ENCODE data around the gene MYRF.

GRCh38 chr11:61787928-61788491 is 35.6 kb downstream of the MYRF start:
- TF ChIP-seq CTCF (conservative IDR thresholded peaks at IDR 0.05; ENCODE audit: low read depth, low read length) (peak; percentile 61), USF2 (IDR thresholded peaks at IDR 0.05; ENCODE audit: low read depth, low read length) (no peak), BHLHE40 (IDR thresholded peaks at IDR 0.05; ENCODE audit: low read depth, low read length) (no peak), POLR2A (IDR thresholded peaks at IDR 0.05; ENCODE audit: low read depth, low read length) (no peak), RAD21 (IDR thresholded peaks at IDR 0.05; ENCODE audit: low read length) (peak; percentile 63), MAZ (IDR thresholded peaks at IDR 0.05; ENCODE audit: borderline replicate concordance, low read depth, low read length) (no peak), FOS (IDR thresholded peaks at IDR 0.05; ENCODE audit: low read depth, low read length) (no peak), SMC3 (IDR thresholded peaks at IDR 0.05; ENCODE audit: low read depth, low read length) (peak; percentile 42), CEBPB (IDR thresholded peaks at IDR 0.05; ENCODE audit: low read depth, low read length) (no peak), RCOR1 (IDR thresholded peaks at IDR 0.05; ENCODE audit: insufficient replicate concordance, low read length) (no peak)
